Hematopoietic multipotent progenitor cell treated with erythropoietin and hydrocortisone succinate and interleukin-3 and kit ligand, for 4 days (in vitro differentiated cells): Measurements from ENCODE around the gene EIF5AL1.
"Not testable (repeated sequence)": the region's sequence is repeated elsewhere in the genome, so short reads cannot be mapped to it uniquely, and the experiment has no call there.

Experiments used
- DNase-seq: peaks from one replicate; pipeline ENCODE4 v3.0.0-alpha.2; 2015

The EIF5AL1 gene

DNA sequence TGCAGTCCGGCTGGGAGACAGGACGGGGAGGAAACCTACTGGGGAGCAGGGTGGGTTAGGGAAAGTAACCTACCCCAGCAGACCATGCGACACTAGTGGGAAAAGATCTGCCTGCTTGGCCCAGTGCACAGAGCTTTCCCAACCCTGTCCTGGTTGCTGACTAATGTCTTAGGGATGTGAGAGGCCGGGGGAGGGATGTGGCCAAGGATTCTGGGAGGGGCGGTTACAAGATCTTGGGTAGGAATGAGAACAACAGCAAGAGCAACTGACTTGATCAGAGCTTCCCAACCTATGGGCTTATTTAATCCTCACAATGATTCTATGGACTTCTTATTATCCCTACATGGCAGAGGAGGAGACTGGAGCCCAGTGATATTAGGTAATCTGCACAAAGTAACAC is 24.0 kb upstream of the EIF5AL1 start:
- DNase-seq: no peak

DNA sequence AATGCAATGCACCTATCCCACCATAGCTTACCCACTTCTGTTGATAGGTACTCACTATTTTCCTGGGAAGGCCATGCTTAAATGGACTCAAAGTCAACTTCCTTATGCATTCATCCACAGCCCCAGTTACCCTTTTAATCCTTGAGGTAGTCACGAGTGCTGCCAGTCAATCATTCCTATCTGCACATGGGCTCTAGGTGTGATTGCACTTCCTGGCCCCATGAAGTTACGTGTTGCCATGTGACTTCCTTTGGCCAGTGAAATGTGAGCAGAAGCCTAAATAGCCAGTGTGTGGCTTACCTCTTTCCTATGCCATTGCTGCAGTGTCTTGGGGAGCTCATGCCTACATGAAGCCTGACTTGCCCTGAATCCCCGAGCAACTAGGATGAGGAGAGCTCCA is 23.5 kb upstream of the EIF5AL1 start:
- DNase-seq: peak; percentile 9

DNA sequence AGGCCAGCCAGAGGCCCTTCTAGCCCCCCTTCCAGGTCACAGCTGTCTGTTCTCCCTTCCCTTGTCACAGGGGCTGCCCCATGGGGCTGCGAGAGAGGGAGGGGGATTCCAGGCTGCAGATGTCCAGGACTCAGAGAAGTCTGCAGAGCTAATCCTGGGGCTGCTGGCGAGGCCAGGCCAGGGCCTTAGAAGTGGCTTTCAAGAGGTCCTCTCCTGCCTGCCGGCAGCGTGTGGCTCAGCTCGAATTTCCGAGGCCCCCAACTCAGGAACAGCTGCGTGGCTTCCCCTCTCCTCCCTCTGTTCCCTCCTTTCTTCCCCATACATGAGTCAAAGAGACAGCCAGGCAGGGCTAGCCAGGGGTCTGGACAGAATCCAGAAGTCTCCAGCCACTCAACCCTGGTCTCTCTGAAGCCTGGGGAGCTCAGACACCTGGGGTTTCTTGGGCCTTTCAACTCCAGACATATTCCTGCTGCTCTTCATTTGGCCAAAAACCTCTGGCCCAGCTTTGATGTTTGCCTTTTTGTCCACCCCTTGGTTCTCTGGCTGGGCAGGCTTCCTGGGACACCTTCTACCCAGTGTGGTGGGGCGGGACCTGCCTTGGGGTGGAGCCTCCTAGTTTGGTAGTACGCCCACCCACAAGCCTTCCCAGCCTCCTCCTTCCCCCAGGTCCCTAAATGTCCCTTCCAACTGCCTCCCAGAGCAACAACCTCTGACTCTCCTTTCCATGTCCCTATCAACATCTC is 21.8 kb upstream of the EIF5AL1 start:
- DNase-seq: no peak

DNA sequence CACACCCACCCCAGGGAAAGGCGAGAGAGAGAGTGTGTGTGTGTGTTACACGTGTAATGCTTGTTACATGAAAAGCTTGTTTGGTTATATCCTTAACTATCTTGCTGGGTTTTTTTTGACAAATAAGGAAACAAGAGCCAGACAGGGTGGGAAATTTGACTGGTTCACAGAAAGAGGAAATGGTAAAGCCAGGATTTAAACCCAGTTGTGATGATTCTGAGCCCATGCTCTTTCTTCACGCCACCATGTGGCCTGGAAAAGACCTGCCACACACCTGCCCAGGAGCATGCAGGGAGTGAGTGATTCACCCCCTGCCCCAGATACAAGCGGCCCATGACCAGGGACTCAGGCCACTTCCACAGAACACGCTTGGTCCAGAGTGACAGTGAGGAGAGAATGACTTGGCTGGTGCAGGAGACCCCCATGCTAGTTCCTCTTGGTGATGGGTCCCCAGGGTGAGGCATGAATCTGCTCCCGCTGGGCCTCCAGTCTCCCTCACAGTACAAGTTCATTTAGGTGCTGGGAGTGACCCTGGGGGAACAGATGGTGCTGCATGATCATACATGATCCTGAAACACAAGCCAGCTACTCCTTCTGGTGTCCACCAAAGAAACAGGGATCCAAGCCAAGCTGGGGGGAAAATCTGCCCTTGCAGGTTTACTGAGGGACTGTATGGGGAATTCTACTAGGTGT is 21.0 kb upstream of the EIF5AL1 start:
- peak; percentile 22 for DNase-seq

DNA sequence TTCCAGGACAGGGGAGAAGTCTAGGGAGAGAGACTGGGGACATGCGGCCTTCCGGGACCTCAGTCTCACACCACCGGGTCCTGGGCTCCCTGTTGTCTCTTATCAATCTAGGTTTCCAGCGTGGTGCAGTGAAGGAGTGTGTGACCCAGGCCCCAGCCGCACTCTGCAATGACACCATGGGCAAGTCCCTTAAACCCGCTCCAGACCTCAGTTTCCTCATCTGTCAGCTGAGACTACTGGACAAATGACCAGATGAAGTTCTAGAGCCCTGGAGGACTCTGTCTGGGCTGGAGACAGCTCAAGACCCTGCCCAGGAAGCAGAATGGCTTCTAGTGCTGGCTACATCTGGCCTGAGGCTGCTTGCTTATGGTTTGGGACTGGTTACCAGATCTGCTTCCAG is 20.1 kb upstream of the EIF5AL1 start:
- DNase-seq: no peak

DNA sequence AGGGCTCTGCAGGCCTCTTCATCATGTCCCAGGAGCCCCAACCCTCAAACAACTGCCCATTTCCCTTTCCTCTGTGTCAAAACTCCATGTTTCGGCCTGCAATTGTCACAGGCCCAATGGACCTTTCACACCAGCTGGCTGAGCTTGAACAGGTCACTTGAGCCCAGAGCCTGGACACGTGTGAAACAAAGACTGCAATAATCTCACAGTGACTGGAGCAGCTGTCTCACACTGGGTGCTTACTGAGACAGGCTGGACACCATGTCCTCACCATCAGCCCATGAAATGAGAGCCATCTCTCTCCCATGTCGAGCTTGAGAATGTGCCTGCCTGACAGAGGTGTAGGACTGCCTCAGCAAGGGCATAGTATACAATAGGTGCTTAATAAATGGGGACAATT is 19.5 kb upstream of the EIF5AL1 start:
- DNase-seq: no peak

DNA sequence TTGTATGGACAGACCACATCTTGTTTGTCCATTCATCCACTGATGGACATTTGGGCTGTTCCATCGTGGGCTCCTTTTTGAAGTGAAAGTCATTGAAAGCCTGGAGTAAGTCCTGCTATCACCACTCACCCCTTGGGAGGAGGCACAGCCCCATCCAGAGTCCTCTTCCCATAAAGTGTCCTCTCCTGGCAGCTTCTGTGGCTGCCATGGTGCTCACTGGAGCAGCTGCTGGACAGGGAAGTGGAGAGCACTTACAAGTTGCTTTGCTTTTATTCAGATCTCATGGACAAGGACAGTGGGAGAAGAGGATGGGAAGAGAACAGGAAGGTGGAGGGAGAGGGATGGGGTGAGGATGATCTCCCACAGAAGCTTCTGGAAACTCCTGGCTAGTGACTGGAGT is 18.5 kb upstream of the EIF5AL1 start:
- no peak for DNase-seq

DNA sequence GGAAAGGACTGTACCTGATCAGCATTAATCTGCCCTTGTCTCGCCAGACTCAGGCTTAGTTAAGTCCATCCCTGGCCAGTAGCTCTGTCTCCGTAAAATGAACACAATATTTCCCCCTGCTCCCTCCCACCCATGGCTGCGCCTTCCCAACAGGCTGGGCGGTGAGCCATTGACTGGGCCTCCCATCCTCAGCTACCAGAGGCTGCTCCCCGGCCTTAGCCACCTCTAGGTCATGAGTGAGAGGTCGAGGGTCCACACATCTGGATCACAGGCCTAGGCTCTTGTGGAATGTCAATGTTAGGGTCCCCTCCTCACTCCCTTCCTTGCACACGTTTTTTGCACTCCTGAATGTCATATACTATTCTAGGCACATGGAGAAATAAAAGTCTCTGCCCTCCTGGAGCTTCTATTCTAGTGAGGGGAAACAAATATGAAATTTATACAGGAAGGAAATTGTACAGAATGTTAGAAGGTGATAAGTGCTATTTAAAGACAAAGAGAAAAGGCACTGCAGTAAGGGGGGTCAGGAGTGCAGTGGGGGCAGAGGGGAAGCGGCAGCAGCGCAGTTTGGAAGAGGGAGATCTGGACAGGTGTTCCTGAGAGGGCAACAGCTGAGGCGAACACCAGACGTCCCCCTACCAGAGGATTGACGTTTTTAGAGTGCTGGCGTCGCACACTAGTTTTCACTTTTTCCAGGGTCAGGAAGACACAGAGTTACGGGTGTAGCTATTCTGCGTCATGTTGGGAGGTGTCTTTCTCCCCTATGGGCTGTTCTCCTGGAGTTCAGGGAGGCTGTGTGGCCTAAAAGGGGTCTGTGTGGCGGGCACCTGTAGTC is 17.2 kb upstream of the EIF5AL1 start:
- DNase-seq: peak; percentile 29

DNA sequence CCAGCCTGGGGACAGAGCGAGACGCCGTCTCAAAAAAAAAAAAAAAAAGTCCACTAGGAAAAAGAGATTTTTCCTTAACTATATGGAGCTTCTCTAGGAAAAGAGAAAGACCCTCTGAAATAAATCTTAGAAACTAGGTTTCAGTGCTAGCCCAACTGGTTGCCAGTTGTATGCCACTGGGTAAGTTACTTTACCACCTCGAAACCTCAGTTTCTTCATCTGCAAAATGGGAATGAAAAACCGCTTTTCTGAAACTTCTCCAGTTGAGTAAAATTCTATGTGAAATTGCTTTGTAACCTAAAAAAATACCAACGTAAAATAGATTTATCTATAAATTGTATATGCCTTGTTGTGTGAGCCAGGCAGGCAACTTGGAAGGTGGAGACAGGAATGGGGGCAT is 16.5 kb upstream of the EIF5AL1 start:
- no peak for DNase-seq

DNA sequence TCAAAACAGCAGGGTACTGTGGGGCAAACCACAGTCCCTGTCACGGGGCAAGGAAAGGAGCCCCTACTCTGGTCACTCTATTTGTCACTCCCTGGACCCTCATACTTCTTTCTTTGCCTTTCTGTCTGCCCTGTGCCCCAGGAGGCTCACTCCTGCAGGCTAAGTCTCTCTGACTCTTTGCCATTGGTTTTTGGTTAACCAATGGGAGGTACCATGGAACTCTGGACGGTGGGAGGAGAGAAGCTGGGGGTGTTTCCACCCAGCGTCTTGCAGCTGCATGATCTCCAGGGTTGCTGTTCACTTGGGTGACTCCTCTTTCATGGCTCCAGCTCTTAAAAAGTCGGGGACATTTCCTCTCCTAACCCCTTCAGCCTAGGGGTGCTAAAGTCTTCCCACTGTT is 15.4 kb upstream of the EIF5AL1 start:
- no peak for DNase-seq

DNA sequence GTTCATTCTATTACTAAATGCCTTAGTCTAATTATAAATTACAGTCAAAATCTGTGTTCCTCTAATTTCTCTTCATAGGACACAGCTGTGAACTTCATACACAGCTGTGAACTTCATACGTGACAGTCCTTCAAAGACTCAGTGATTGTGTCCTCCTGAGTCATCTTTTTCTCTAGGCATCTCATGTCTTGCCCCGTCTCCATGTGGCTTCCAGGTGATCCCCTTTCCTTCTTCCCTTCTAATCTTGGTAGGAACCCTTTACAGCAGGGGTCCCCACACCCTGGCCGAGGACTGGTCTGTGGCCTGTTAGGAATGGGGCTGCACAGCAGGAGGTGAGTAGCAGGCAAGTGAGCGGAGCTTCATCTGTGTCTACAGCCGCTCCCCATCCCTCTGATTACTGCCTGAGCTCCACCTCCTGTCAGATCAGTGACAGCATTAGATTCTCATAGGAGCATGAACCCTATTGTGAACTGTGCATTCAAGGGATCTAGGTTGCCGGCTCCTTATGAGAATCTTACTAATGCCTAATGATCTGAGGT is 14.0 kb upstream of the EIF5AL1 start:
- DNase-seq: no peak

DNA sequence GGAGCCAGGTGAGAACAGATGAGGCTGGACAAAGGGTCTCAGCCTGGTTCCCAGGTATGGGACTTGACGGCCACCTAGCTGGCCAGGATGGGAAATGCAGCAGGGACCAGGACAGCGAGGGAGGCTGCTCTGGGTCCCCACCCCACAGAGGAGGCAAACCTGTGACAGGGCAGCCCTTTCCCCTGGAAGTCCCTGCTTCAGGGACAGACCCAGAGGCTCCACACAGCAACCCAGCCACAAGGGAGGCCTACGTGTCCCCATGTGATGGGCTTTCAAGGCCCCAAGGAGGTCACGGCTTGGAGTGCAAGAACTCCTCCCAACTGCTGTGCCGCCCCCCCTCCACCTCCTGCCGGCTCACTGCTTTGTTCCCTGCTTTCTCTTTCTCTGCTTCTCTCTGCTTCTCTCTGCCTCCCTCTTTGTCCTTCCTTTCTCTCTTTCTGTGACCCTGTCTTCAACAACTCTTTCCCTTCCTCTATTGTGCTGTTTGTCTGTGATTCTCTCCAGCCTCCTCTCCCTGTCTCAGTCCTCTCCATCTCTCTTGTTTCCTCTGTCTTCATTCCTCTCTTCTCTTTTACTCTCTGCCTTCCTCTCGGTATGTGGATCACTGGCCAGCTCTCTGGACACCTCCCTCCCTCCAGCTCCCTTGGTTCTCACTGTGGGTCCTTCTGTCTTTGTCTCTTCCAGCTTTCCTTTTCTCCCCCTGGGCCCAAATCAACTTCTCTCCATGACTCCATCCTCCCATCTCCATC is 9.6 kb upstream of the EIF5AL1 start:
- DNase-seq: peak; percentile 10

DNA sequence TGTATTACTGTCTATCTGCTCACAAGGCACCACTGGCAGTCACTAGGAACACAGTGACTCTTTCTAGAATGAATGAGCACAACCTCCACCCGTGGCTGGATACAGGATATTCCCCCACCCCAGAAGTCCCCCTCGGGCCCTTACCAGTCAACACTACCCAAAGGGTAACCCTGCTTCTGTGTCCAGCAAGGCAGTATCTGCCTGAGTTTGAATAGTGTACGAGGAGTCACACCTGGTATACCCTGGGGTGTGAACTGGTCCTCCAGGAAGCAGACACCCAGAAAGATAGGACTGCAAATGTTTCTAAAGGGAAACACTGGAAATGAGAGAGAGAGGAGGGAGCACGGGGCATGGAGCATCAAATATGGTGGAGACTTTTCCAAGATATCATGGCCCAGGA is 8.5 kb upstream of the EIF5AL1 start:
- DNase-seq: not testable (repeated sequence)

DNA sequence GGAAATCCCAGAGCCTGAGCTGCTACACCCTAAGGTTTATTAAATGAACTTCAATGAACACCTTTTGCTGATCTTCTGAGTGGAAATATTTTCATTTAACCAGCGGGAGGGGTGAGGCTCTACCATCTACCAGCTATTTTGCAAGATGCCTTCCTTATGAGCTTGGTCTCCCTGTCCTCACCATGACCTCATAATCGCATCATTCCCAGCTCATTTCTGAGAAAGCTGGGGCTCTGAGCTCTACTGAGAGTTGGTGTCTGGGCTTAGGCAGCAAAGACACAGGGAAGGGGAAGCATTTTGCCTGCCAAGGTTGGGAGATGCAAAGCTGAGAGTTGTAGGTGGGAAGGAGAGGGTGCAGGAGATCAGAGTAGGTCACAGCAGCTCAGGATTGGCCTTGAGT is 7.8 kb upstream of the EIF5AL1 start:
- DNase-seq: not testable (repeated sequence)

DNA sequence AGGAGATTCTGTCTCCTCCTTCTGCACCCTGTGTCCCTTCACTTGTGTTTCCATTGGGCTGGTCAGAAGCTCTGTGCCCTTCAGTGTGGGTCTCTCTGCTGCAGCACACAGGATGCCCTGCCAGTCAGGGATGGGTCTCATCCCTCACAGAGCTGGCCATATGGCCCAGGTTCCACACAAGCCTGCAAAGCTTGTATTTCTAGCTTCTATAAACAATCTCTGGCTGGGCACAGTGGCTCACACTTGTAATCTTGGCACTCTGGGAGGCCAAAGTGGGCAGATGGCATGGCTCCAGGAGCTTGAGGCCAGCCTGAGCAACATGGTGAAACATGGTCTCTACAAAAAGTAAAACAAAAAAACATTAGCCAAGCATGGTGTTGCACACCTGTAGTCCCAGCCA is 7.0 kb upstream of the EIF5AL1 start:
- not testable (repeated sequence) for DNase-seq

DNA sequence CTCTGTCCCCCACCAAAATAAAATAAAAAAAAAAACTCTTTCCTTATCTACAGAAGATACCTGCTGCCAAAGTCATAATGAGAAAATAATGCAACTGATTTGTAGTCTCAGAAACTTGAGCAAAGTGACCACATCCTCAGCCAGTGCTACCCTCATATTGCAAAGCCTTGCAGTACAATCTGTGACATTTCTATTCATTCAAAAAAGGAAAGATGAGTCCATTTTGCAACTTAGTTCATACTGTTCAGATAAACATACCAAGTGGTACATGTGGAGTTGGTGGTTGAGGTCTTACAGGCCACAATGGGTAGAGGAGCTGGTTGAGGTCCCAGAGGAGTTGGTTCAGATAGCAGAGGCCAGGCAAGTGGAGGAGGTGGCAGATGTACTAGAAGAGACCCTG is 6.5 kb upstream of the EIF5AL1 start:
- DNase-seq: no peak

DNA sequence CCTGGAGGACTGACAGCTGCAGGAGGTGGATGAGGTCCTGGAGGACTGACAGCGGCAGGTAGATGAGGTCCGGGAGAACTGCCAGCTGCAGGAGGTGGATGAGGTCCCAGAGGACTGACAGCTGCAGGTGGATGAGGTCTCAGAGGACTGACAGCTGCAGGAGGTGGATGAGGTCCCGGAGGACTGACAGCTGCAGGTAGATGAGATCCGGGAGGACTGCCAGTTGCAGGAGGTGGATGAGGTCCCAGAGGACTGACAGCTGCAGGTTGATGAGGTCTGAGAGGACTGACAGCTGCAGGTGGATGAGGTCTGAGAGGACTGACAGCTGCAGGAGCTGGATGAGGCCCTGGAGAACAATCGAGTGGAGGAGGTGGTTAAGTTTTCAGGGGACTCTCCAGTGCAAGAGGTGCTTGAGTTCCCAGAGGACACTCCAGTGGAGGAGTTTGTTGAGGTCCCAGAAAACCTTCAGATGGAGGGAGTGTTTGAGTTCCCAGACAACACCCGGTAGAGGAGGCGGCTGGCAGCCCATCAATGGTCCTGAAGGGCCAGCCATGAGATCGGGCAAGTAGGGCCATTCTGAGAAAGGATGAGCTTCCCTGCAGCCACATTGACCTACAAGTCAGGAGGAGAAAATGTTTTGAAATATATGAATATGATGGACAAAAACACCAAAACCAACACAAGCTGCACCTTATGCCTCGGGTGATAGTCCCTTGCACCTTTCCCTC is 4.7 kb upstream of the EIF5AL1 start:
- no peak for DNase-seq

DNA sequence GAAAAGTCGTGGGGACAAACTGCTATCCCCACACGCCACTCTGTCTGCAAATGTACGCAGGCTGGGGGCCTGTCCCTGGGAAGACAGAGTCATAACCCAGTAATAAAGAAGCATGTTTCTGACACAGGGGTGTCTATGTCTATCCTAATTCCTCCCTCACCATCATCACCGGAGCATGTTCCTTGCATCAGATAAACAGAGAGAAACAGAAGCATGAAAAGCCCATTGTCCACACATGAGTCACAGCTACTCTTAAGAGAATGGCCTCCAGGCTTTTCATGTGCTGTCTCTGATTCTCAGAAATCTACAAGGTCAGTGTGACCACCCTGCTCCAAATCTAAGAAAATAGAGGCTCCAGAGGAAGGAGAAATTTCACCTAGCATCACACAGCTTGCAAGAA is 4.1 kb upstream of the EIF5AL1 start:
- not testable (repeated sequence) for DNase-seq

DNA sequence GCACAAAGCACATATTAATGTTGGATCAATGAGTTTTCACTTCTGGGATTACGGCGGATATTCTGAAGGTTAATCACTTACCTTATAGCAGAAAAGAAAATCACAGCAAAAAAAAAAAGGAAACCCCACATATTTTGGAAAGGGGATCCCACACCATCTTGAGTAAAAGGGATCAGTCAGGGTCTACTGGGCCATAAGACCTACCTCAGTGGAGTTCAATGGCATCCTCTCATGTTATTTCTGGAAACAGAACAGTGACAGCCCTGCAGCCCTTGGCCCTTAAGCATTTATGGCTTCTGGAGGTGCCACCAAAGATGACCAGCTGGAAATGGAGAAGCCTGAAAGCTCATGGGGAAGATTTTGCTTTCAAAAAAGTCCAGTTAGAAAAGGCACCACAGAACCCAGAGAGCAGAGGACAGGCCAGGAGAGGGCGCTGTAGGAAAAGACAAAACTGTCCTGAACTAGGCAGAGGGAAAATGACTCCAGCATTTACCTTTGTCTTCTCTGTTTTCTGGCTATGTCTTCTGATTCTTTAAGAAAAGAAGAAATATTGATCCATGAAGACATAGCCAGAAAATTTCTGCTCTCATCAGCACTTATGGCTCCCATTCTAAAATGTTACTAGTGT is 2.9 kb upstream of the EIF5AL1 start:
- not testable (repeated sequence) for DNase-seq

DNA sequence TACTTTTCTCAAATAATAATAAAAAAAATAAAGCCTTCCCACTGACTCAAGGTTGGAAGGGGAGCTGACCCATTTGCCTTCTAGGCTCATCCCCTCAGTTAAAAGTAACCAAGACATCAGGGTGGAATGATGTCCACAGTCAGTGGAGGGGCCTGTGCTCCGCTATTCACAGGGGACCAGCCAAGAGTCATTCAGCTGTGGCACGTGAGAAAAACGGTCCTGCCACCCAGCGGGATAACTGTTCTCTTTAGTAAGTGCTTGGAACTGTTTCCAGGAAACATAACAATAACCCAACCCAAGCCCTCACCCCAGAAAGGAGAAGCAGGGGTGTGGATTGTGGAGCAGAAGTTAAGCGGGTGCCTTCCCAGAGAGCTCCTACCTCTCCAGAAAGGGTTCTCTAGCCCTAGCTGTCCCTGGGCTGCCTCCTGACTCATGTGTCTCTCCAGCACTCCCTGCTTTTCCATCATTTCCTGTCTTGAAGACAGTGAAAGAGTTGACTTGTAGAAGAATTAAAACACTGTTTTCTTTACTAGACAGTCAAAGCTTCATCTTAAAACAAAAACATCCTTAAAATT is 2.3 kb upstream of the EIF5AL1 start:
- not testable (repeated sequence) for DNase-seq
